Erythroblast (primary cell): ENCODE results near the gene ETFBKMT.
"Not testable (repeated sequence)": the region's sequence is repeated elsewhere in the genome, so short reads cannot be mapped to it uniquely, and the experiment has no call there.

Experiments
- DNase-seq, 2 experiments: peaks; one replicate each; lab custom pipeline; 2025; lab: John Stamatoyannopoulos, UW
- GATA1 ChIP-seq: IDR thresholded peaks from 2 replicates; pipeline ENCODE4 v1.6.1; 2011; ENCODE audit warnings: low read depth, mild to moderate bottlenecking, control low read depth, low read length, moderate library complexity
- POLR2A ChIP-seq: IDR thresholded peaks from 2 replicates; pipeline ENCODE4 v1.6.1; 2011; ENCODE audit warnings: mild to moderate bottlenecking, low read length

ETFBKMT gene

DNA sequence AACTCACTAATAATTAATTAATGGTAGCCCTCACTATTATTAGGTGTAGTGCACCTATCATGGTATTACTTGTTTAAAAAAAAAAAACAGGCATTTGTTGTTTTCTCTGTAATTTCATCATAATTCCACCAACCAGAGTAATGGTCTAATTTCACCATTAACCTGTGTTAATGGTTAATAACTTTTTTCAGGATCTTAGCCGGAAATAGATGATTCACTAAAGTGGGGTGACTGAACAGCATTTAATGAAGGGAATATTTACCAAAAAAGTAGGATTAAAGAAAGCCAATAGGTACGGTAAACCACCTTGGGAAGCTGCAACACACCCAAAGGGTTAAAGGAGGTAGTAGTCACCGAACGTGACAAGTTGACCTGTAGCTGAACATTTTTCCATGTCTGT, 13.0 kb downstream of the ETFBKMT start:
- no peak for DNase-seq
- TF ChIP-seq GATA1 (no peak), POLR2A (no peak)

DNA sequence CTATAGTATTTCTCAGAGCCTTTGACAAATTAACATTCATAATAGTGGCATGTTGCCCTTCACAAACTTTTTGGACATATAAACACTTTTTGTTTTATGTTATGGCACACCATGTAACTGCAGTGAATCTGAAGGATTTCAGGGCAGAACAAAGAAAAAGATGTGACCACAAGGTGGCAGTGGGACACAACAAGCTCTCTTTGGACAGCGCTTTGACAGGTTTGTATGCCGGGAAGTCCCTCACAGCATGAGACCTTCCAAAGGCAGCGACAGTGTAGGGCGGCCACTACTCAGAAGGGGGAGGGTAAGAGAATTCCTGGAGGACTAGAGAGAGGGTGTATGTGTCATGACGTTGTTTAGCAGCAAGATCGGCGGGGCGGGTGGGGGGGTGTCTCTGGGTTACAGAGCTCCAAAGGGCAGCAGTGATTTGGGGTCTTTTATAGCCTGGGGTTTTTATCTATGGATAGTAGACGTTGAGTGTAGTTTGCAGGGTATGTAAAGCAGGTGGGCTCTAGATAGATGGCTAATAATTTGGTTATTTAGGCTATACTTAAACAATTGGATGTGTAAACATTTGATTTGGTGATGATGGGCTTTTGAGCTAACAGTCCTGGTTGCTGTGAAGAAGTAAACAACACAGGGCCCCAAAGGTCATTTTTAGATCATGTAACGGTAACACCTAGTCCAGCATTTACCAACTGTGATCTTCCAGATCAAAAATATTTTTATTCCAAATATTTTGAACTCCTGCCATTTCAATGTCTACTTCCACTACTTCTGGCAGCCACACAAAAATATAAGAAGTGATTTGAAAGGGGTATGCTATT, 22.9 kb downstream of the ETFBKMT start:
- TF ChIP-seq POLR2A (no peak), GATA1 (no peak)
- DNase-seq = peak; percentile 79 to 83

DNA sequence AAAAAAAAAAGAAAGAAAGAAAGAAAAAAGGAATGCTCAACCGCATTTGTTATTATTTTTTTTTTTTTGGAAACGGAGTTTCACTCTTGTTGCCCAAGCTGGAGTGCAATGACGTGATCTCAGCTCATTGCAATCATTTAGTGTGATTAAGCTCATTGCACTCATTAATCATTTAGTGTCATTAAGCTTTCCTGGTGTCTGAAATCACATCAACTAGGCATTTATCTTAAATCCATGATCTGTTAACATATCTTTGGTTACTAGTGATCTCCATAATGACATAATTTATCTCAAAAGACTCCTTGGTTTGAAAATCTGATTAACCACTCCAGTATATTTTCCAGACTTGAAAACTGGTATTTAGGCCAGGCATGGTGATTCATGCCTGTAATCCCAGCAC, 26.3 kb downstream of the ETFBKMT start:
- TF ChIP-seq GATA1 = no peak
- no peak for TF ChIP-seq POLR2A
- no peak for DNase-seq

DNA sequence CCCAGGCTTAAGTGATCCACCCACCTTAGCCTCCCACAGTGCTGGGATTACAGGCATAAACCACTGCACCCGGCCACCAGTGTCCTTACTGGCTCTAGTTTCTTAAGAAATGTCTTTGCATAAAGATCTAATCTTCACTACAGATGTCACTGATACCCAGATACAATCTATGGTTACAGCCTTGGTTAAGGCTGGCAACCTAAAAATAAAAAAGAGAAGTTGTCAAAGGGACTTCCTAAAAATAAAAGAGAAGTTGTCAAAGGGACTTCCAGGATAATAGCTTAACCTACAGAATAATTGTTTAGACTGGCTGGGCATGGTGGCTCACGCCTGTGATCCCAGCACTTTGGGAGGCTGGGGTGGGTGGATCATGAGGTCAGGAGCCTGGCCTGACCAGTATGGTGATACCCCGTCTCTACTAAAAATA, 27.6 kb downstream of the ETFBKMT start:
- no peak for DNase-seq
- TF ChIP-seq GATA1 = no peak
- no peak for TF ChIP-seq POLR2A

DNA sequence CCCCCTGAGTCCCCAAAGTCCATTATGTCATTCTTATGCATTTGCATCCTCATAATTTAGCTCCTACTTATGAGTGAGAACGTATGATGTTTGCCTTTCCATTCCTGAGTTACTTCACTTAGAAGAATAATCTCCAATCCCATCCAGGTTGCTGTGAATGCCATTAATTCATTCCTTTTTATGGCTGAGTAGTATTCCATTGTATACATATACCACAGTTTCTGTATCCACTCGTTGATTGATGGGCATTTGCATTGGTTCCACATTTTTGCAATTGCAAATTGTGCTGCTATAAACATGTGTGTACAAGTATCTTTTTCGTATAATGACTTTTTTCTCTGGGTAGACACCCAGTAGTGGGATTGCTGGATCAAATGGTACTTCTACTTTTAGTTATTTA, 30.4 kb downstream of the ETFBKMT start:
- DNase-seq = not testable (repeated sequence)

DNA sequence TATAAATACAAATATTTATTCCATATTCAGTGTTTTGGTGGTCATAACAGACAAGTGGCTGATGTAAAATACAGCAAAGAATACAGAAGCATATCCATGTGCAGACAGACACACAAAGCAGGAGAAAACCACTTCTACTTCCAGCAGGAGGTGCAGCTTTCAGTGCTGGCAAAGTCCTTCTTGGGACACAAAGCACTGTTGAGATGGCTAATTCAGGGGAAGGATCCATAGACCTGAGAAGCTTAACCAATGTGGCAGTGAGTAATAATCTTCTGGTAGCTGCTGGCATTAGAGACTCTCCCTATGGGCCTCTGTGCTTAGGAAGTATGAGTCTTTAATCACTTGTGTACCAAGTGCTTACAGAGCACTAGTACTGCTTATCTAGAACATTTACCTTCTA, 42.6 kb downstream of the ETFBKMT start:
- DNase-seq = peak; percentile 5 to 10
- TF ChIP-seq GATA1 = no peak
- no peak for TF ChIP-seq POLR2A

DNA sequence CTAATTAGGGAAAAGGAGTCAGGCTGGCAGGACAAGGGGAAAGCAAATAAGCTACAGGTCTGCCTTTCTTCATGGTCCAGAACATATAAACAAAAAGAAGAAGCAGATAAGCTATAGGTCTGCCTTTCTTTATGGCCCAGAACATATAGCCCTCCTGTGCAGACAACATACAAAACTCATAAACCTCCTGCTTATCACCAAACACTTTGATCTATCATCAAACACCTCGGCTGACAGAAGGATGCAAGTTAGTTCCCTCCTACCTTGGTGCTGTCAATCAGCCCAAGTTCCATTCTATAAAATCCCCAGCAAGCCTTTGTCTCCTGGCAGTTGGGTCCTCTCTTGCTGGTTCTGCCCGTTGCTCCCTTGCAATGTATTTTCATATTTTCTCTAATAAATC, 46.1 kb downstream of the ETFBKMT start:
- no peak for DNase-seq
- TF ChIP-seq GATA1 (no peak), POLR2A (no peak)

DNA sequence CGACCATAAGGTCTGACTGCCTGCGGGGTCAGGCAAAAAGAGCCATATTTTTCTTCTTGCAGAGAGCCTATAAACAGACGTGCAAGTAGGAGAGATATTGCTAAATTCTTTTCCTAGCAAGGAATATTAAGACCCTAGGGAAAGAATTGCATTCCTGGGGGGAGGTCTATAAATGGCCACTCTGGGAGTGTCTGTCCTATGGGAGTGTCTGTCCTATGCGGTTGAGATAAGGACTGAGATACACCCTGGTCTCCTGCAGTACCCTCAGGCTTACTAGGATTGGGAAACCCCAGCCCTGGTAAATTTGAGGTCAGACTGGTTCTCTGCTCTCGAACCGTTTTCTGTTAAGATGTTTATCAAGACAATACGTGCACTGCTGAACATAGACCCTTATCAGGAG, 48.6 kb downstream of the ETFBKMT start:
- not testable (repeated sequence) for DNase-seq

DNA sequence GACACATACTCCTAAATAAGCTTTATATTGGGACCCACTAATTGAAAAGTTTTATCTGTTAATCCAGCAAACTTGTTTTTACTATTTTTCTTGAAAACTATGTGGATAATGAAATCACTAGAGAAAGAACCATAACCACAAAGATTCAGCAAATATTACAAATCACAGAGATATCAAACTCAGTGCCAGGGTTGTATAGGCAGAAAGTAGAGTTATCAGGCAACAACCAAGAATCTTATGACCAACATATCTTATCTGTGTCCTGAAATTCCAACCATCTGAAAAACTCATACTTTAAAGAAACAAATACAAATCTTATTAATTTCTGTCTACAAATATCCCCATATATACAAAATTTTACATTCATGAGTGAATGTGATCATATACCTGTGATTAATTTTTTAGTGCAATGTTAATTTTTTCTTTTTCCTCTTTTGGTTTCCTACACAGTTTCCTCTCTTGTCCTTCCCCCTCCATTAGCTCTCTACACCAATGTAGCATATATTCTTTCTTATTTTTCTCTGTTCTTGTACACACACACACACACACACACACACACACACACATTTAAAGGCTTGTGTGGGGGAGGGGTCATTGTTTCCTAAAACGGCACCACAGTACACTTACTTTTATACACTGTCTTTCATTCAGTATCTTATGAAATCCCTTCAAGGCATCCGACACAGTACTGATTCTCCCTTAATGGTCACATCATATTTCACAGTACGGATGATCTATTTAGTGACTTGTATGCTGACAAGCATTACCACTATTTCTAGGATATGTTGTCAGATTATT, 50.7 kb downstream of the ETFBKMT start:
- DNase-seq = no peak
- TF ChIP-seq GATA1 (no peak), POLR2A (no peak)

DNA sequence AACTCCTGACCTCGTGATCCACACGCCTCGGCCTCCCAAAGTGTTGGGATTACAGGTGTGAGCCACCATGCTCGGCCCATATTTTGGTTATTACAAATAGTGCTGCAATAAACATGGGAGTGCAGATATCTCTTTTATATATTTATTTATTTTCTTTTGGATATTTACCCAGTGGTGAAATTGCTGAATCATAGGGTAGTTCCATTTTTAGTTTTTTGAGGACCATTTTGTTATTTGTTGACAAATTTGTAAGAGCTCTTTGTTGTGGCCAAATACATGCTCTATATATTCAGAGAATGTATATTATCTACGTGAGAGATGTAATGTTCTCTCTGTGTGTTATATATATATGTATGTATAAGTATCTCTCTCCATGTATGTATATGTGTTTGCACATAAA, 53.4 kb downstream of the ETFBKMT start:
- DNase-seq = no peak
- TF ChIP-seq POLR2A (no peak), GATA1 (no peak)

DNA sequence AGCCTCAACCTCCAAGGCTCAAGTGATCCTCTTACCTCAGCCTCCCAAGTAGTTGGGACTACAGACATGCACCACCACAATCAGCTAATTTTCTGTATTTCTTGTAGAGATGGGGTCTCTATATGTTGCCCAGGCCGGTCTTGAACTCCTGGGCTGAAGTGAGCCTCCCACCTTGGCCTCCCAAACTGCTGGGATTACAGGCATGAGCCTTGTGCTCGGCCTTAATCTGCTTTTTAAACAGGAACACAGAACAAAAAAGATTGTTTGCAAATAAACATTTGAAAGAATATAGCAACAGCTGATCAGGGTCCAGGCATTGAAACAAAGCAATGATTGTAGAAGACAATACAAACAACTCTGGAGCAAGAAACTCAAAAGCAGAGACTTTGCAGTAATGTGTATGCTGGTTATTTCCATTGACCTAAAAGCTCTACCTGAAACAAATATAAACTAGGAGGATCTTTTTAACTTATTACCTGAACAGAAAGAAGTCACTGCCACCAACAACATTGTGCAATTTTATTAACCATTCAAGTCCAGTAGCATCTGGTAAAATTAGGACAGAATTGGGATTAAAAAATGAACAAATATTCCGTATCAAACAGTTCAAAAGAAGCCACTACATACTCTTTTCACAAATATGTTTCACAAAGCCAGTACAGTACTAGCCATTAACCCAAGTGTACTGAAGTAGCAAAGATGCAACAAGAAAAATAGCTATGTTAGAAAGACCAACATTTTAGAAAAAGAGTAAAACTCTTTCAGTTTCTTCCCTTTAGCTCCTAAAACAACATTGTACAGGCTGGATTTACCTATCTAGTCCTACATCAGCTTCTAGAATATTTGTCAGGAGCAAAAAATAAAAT, 55.2 kb downstream of the ETFBKMT start:
- TF ChIP-seq GATA1 (no peak), POLR2A (no peak)
- no peak for DNase-seq

DNA sequence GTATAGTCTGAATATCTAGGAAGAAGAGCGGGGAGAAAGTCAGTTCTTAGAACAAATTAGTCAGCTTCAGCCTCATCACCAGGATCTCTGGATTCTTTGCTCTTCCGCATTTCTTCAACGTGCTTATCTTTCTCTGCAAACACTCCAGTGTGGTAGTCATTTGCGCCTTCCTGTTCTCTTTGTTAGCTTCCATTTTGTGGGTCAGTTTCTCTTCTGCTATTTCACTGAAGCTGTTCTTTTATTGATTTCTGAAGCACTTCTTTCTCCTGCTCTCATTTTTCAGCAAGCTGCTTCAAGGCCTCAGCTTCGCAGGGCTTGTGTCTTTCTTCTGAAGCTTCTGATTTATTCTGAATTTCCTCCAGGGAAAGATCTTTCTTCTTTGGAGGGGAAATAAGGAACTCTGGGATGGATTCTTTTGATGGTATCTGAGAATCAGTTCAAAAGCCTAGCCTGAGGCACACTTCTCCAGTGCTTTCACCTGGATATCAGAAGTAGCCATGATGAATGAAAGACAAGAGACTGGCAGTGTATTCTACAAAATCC, 55.9 kb downstream of the ETFBKMT start:
- no peak for TF ChIP-seq GATA1
- TF ChIP-seq POLR2A = peak; percentile 57
- peak; percentile 60 to 77 for DNase-seq

DNA sequence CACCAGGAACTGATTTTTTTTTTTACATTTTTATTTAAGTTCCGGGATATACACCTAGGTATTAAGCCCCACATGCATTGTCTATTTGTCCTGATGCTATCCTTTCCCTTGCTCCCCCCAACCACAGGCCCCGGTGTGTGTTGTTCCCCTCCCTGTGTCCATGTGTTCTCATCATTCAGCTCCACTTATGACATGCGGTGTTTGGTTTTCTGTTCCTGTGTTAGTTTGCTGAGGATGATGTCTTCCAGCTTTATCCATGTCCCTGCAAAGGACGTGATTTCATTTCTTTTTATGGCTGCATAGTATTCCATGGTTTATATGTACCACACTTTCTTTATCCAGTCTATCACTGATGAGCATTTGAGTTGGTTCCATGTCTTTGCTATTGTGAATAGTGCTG, 57.5 kb downstream of the ETFBKMT start:
- DNase-seq = not testable (repeated sequence)

DNA sequence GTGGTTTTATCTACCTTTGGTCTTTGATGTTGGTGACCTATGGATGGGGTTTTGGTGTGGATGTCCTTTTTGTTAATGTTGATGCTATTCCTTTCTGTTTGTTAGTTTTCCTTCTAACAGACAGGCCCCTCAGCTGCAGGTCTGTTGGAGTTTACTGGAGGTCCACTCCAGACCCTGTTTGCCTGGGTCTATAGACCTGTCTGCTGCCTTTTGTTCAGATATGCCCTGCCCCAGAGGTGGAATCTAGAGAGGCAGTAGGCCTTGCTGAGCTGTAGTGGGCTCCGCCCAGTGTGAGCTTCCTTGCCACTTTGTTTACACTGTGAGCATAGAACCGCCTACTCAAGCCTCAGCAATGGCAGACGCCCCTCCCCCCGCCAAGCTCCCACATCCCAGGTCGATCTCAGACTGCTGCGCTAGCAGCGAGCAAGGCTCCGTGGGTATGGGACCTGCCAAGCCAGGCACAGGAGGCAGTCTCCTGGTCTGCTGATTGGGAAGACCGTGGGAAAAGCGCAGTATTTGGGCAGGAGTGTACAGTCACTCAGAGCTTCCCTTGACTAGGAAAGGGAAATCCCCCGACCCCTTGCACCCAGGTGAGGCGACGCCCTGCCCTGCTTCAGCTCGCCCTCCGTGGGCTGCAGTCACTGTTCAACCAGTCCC, 59.2 kb downstream of the ETFBKMT start:
- DNase-seq = not testable (repeated sequence)
